ENCODE results near the gene EVI5.
"Not testable (repeated sequence)": the region's sequence is repeated elsewhere in the genome, so short reads cannot be mapped to it uniquely, and the experiment has no call there.

EVI5 gene

DNA sequence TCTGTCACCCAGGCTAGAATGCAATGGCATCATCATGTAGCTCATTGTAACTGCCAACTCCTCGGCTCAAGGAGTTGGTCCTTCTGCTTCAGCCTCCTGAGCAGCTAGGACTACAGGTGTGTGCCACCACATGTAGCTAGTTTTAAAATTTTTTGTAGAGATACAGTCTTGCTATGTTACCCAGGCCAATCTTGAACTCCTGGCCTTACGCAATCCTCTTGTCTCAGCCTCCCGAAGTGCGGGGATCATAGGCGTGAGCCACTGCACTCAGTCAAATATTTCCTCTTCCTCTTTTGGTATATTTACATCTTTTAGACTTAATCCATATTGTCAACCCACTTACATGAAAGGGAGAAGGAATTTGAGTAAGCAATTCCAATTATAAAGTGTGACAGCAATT, 121.1 kb downstream of the EVI5 start:
- no peak for DNase-seq

DNA sequence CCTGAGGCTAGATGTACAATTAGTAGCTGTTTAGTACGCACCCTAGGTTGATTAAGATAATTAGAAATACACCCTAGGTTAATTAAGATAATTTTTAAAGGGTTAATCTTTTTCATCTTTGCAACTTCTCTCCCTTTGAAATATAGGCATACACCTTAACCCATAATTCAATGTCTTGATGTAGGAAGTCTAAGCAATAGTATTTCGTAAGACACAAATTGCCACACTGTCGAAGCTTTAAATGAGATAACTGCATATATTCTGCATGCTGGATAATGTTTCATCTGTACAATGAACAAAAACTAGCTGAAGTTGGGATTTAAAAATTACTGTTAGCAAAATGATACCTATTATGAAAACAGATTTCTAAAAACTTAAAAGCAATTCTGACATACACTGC, 122.9 kb downstream of the EVI5 start:
- no peak for DNase-seq

DNA sequence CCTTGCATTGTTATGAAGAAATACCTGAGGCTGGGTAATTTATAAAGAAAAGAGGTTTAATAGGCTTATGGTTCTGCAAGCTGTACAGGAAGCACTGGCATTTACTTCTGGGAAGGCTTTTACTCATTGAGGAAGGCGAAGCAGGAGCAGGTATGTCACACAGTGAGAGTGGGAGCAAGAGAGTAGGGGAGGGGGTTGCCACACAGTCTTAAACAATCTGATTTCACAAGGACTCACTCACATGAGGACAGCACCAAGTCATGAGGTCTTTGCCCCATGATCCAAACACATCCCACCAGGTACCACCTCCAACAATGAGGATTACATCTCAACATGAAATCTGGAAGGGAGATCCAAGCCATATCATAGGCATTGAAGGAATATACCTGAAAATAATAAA, 127.2 kb downstream of the EVI5 start:
- DNase-seq: no peak

DNA sequence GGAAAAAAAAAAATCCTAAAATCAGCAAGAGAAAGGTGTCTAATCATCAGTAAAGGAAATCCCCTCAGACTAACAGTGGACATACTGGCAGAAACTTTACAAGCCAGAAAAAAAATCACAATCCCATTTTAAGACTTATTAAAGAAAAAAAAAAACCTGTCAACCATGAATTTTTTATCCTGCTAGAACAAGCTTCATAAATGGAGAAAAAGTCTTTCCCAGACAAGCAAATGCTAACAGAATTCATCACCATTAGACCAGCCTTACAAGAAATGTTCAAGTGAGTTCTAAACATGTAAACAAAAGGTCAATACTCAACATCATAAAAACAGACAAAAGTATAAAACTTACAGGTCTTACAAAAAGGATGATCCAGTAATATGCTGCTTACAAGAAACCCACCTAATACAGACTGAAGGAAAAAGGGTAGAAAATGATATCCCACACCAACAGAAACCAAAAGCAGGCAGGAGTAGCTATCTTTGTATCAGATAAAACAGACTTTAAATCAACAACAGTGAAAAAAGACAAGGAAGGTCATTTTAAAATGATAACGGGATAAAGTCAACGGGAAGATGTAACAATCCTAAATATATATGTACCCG, 129.6 kb downstream of the EVI5 start:
- no peak for DNase-seq

DNA sequence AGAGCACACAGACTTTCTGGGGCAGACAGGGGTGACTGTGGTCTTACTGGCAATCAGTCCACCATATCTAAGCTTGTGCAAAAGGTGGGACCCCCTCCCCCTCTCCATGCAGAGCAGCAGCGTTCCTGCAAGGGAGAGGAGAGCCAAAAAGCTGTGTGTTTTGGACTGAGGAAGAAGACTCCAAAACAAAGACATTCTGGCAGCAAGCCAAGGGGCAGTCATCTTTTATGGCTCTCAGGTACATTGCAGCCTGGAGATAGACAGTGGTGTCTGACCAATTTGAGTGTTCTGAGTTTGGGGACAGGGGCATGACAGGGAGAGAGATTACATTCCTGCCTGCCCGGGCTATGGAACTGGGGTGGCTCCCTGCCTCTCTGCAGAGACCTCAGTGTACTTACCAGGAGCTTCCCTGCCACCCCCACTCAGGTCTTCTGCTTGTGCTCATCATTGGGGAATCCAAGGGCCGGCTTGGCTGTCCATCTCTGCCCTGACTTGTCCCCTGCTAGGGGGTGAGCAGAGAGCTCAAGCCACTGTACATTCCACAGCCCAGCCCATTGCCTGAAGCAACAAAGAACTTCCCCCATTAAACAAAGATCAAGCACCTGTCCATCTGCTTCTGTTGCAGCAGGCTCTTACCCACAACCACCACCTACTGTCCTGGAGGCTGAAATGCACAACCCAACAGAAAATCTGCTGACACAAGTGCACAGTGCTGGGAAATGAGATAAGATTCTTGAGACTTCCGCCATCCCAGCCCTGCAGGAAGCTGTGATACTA, 131.1 kb downstream of the EVI5 start:
- no peak for DNase-seq

DNA sequence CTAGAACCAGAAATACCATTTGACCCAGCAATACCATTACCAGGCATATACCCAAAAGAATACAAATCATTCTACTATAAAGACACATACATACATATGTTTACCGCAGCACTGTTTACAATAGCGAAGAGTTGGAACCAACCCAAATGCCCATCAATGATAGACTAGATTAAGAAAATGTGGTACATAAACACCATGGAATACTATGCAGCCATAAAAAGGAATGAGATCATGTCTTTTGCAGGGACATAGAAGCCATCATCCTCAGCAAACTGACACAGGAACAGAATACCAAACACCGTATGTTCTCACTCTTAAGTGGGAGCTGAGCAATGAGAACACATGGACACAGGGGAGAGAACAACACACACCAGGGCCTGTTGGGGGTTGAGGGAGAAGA, 144.2 kb downstream of the EVI5 start:
- DNase-seq: not testable (repeated sequence)

DNA sequence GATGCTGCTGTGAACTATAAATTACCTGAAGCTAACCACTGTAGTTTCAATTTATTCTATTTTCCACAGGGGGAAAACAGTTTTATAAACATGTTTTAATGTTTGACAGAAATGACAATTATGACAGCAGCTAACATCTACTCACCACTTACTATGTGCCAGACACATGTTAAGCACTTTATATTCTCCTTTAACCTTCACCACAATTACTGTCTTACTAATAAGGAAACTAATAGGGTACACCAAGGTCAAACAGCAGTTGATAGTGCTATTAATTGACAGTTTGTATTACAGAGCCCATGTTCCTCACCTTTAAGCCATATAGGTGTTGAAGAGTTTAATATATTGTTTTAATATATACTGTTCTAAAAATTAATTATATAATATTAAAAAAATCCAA, 146.4 kb downstream of the EVI5 start:
- DNase-seq: no peak

DNA sequence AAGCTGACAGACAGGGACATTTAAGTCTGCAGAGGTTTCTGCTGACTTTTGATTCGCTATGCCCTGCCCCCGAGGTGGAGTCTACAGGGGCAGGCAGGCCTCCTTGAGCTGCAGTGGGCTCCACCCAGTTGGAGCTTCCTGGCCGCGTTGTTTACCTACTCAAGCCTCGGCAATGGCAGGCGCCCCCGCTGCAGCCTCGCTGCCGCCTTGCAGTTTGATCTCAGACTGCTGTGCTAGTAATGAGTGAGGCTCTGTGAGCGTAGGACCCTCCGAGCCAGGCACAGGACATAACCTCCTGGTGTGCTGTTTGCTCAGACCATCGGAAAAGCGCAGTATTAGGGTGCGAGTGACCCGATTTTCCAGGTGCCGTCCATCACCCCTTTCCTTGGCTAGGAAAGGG, 149.7 kb downstream of the EVI5 start:
- not testable (repeated sequence) for DNase-seq

DNA sequence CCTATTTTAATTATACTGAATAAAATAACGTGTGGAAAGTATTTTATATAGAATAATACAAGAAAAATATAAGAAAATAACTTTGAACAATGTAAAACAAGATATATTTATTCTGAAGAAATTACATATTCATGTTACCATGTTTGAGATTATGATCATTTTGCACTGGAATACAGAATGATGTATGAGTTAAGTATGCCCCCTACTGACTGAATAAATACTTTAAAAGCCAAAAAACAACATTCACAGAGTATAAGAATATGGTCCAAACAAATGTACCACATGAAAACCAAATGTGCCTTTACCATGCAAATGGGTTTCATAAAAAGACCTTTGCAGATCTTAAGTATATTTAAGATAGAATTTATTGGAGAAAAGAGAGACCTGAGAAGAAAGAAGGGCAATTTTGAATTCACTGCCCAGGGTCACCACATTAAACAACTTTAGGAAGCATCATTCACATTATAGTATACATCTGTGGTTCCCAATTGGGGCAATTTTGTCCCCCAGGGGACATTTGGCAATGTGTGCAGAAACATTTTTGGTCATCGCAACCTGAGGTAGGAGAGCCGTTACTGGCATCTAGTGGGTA, 161.6 kb downstream of the EVI5 start:
- DNase-seq: no peak

DNA sequence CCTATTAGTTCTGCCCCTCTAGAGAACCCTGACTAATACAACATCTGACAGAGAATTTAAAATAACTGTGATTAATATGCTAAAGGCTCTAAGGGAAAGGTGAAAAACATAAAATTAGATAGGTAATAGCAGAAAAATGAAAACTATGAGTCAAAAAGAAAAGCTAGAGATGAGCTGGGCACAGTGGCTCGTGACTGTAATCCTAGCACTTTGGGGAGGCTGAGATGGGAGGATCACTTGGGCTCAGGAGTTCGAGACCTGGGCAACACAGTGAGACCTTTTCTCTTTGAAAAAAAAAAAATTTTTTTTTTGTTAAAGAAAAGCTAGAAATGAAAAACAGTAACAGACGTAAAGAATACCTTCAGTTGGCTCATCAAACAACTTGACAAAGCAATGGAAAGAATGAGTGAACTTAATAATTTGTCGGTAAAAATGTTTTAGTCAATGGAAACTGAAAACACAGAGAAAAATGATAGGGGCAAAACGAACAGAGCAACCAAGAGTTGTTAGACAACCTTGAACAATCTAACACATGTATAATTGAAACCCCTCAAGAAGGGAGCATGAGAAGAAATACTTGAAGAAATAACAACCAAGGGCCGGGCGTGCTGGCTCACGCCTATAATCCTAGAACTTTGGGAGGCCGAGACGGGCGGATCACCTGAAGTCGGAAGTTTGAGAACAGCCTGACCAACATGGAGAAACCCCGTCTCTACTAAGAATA, 165.3 kb downstream of the EVI5 start:
- DNase-seq: peak; percentile 56

DNA sequence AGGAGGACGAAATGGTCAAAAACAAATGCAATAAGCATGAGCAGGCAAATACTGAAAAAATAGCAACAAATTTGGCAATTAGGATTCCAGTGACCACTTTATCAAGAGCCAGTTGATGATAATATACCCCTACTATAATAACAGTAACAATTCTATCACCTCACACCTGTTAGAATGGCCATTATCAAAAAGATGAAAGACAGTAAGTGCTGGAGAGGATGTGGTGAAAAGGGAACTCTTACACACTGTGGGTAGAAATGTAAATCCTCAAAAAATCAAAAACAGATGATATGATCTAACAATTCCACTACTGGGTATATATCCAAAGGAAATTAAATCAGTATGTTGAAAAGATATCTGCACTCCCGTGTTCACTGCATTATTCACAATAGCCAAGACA, 183.9 kb downstream of the EVI5 start:
- DNase-seq: no peak

DNA sequence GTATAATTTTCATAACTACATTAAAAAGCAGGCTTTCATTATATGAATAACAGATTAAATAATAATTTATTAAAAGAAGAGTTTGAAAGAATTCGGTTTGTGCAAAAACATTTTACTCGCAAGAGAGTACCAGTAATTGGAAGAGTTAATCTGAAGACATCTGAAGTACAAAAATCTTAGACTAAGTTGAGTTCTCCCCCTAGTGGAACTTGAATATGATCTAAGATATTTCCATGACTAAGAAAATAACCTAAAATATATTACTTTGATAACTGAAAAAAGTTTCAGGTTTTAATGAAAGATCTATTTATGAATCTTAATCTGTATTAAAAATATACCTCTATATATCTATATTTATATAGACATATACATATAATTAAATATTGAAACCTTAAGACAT, 185.7 kb downstream of the EVI5 start:
- no peak for DNase-seq

DNA sequence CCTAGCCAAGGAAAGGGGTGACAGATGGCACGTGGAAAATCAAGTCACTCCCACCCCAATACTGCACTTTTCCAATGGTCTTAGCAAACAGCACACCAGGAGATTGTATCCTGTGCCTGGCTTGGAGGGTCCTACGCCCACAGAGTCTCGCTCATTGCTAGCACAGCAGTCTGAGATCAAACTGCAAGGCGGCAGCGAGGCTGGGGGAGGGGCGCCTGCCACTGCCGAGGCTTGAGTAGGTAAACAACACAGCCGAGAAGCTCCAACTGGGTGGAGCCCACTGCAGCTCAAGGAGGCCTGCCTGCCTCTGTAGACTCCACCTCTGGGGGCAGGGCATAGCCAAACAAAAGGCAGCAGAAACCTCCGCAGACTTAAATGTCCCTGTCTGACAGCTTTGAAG, 195.5 kb downstream of the EVI5 start:
- DNase-seq: not testable (repeated sequence)

DNA sequence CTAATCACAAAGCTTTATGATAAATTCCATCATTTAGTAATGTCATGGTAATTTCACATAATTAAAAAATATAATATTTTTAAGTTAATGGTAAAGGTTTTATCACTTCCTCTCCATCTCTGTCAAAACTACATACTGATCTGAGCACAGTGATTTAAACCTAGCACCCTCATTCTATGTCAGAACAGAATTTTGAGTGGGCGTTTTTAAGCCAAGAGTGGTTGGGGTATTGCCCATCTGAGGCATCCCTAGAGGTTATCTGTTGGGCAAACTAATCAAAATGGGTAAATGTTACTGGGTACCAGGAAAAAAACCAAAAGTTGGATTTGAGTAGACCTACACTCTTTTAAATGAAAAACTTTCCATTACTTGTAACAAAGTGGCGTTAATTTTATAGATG, 197.5 kb downstream of the EVI5 start:
- peak; percentile 47 for DNase-seq

DNA sequence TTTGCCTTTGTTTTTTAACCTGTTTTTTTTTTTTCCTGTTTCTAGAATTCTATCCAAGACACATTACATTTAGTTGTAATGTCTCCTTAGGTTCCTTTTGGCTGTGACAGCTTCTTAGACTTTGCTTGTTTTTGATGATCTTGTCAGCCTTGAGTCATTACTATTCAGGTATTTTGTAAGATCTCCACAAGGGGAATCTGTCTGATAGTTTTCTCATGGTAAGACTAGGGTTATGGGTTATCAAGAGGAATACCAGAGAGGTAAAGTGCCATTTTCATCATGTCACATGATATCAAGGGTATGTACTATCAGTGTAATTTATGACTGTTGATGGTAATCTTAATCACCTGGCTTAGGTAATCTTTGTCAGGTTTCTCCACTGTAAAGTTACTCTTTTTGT, 199.1 kb downstream of the EVI5 start:
- DNase-seq: no peak

DNA sequence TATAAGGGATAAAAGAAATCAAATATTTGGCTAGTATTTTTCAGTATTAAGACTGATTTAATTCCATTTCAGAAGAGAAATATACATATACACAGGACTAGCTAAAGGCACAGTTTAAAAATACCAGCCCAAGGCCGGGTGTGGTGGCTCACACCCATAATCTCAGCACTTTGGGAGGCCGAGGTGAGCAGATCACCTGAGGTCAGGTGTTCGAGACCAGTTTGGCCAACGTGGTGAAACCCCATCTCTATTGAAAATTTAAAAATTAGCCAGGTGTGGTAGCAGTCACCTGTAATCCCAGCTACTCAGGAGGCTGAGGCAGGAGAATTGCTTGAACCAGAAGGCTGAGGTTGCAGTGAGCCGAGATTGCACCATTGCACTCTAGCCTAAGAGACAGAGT, 200.1 kb downstream of the EVI5 start:
- DNase-seq: peak; percentile 40

DNA sequence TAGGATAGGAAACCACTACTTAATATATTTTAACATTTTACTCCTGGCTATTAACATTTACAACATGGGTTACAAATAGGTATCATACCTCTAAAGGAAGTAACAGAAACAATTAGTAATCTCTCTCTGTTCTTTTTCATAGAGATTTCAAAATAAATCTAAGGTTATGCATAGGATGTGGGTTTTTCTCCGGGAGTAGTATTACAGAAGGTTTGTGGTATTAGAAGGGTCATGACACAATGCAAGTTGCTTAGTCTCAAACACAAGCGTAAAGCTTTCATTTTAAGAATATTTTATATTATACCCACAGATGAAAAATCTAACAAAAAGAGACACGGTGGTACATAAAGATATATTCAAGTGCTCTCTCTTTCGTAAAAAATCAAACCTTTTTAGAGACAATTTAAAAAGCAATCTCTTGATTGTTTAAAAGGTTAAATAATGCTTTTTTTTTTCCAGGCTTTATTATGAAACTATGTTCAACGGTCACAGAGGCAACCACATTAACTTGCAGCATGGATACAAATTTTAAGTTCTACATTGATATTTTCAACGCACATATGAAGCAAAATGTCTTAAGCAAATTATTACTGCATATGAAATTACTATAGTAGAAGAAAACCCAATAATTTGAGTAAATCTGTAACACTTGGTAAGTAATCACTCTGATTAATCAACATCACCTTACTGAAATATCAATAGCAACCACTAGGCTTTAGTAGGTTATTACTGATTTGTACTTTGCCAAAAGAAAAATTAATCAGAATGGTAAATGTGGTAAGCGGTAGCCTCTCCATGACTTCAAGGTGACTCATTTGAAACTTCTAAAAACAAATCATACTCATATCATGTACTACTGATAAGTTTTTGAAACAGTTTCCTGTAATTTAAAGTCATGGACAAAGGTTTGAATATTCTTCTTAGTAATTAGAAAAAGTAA, 200.8 kb downstream of the EVI5 start:
- no peak for DNase-seq

DNA sequence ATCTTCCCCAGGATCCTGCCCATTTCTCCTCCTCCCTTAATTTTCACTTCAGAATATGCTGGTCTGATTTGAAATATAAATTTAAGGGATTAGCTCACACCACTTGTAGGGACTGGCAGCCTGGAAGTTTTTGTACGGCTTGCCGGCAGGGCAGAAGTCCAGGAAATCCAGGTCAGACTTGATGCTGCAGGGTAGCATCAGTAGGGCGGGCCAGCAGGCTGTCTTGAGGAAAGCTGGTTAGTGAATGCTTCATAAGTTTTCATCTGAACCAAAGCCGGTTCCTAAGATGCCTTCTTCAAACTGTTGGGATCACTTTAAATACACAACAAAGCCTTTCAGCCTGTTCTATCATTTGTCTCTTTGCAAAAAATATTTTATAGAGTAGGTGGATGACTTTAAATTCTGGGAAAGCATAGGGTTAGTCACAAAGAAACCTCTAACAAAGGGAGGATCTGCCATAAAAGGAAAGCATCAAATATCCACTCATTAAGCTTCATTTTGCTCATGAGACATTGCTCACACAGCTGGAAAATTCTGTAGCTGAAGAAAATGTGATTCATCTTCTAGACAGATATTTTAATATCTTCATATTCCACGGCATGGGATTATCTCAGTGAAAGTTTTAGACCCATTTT, 207.5 kb downstream of the EVI5 start:
- peak; percentile 32 for DNase-seq

DNA sequence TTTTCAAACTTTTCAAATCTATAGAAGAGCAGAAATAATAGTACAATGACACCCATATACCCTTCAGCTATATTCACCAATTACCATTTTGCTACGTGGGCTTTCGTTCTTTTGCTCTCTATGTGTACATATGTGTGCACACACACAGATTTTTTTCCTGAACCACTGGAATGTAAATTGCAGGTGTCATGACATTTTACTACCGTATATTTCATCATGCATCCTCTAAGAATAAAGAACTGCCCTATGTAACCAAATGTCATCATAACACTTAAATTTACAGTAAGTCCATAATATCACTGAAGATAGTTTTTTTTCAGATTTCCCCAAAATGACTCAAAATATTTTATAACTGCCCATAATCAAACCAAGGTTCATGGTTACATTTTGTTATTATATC, 209.8 kb downstream of the EVI5 start:
- DNase-seq: no peak

DNA sequence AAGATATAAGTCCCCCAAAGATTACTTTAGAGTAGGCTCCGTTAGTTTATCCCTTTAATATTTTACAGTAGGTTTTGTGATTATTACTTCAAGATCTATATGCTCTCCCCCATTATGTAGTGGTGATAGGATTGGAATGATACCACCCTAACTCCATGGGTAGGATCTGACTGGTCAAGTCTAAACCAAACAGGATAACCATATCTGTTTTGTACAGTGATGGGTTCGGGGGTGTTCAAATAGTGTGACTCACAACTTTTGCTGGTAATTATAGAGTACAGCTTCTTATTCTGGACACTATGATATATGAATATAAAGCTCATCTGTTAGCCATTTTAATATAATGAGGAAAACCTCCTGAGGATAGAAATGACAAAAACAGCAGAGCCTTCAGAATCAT, 212.4 kb downstream of the EVI5 start:
- DNase-seq: no peak

DNA sequence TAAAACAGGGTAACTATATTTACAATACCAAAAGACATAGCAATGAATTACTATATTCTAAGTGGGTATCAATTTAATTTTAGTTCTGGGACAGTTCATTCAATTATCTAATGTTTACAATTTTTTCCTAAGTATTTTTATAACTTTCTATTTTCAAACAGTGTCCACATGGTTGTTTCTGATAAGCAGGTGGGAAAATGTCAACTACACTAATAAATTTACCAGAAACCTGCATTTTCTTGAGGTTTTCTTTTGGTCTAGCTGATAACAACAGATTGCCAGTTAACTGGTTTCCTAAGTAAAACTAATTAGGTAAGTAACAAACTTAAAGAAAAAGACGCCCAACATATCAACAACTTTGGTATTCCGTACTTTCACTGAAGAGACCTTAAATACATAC, 213.3 kb downstream of the EVI5 start:
- no peak for DNase-seq

DNA sequence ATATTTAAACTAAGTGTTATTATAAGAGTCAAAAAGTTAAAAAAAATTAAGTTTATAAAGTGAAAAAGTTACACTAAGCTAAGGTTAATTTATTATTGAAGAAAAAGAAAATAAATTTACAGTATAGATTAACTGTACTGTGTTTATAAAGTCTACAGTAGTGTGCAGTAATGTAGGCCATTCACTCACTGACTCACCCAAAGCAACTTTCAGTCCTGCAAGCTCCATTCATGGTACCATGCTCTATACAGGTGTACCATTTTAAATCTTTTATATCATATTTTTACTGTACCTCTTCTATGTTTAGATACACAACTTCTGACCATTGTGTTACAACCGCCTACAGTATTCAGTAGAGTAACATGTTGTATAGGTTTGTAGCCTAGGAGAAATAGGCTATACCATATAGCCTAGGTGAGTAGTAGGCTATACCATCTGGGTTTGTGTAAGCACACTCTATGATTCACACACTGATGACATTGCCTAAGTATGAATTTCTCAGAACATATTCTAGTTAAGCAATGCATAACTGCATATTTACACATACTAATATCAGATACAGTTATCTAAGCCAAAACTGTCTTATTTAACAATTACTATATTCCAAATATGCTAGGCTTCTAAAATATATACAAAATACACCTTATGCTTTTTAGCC, 217.6 kb downstream of the EVI5 start:
- DNase-seq: no peak
